Measurements from ENCODE around the gene EPX. TPM values are rescaled to one million over a fixed set of nuclear protein-coding genes. Genes with fewer than 3 reads are reported as not detected.
A peak's percentile ranks its signal among the peaks of the same experiment; 100 is the strongest.

The EPX gene
- total and polyA plus RNA-seq, 2 experiments from 2014 or later = not detected

DNA sequence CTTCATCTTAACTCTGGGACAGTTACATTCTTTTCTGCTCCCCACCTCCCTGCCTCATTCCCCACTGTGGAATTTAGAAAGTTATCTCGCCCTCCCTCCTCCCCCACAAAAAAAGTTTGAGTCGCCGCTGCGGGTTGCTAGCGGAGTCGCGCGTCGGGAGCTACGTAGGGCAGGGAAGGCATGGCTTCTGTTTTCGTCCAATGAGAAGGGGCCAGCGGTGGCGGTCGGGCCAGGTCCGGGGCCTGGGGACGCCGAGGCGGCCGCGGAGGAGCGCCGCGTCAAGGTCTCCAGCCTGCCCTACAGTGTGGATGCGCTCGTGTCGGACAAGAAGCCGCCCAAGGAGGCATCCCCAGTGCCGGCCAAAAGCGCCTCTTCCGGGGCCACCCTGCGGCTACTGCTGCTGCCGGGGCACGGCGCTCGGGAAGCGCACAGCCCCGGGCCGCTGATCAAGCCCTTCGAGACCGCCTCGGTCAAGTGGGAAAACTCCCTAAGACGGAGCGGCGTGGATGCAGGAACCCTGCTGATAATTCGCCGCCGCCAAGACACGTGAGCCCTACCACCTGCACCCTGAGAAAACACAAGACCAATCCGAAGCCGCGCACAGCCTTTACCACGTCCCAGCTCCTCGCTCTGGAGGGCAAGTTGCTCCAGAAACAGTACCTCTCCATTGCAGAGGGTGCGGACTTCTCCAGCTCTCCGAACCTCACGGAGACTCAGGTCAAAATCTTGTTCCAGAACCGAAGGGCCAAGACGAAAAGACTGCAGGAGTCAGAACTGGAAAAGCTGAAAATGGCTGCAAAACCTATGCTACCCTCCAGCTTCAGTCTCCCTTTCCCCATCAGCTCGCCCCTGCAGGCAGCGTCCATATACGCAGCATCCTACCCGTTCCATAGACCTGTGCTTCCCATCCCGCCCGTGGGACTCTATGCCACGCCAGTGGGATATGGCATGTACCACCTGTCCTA, 35.4 kb upstream of the EPX start:
- Histone ChIP-seq H3K4me1 (ENCODE audit: insufficient read depth) (no peaks in the 10 kb centered on the region), H3K27ac (no peak overlapping the region), H3K4me2 (peak overlapping the region; percentile 90), H3K79me2 (no peaks in the 10 kb centered on the region), H3K9me2 (replicated peaks; ENCODE audit: insufficient read depth) (no peaks in the 10 kb centered on the region), H3K9me3 (ENCODE audit: low read depth) (no peaks in the 10 kb centered on the region), H3K4me3 (peak overlapping the region; percentile 10), H4K20me1 (ENCODE audit: insufficient read depth, poor library complexity, severe bottlenecking) (no peaks in the 10 kb centered on the region), H3K36me3 (replicated peaks; ENCODE audit: insufficient read depth, low read depth) (no peaks in the 10 kb centered on the region), H3K27me3 (peaks cover 99% of the 10 kb centered on the region), H2AFZ (peak overlapping the region; percentile 67)
- DNase-seq (ENCODE audit: low spot score) = peak; percentile 12
- 2% methylated on average over 62 of the region's 65 CpGs for WGBS (ENCODE audit: low lambda C conversion rate, missing lambda C conversion rate)
- TF ChIP-seq EZH2 (IDR thresholded peaks at IDR 0.05; ENCODE audit: borderline replicate concordance) (peak; percentile 64), EZH2phosphoT487 (IDR thresholded peaks at IDR 0.05; ENCODE audit: low read depth, severe bottlenecking, unreplicated experiment) (peak; percentile 30)
- TF ChIP-seq, protein P1, sequence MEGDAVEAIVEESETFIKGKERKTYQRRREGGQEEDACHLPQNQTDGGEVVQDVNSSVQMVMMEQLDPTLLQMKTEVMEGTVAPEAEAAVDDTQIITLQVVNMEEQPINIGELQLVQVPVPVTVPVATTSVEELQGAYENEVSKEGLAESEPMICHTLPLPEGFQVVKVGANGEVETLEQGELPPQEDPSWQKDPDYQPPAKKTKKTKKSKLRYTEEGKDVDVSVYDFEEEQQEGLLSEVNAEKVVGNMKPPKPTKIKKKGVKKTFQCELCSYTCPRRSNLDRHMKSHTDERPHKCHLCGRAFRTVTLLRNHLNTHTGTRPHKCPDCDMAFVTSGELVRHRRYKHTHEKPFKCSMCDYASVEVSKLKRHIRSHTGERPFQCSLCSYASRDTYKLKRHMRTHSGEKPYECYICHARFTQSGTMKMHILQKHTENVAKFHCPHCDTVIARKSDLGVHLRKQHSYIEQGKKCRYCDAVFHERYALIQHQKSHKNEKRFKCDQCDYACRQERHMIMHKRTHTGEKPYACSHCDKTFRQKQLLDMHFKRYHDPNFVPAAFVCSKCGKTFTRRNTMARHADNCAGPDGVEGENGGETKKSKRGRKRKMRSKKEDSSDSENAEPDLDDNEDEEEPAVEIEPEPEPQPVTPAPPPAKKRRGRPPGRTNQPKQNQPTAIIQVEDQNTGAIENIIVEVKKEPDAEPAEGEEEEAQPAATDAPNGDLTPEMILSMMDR (IDR thresholded peaks at IDR 0.05; ENCODE audit: poor library complexity) = no peak

GRCh38 chr17:58158181-58158580, 34.3 kb upstream of the EPX start:
- Histone ChIP-seq H3K4me1 (ENCODE audit: insufficient read depth) (no peaks in the 10 kb centered on the region), H4K20me1 (ENCODE audit: insufficient read depth, poor library complexity, severe bottlenecking) (no peaks in the 10 kb centered on the region), H3K9me2 (replicated peaks; ENCODE audit: insufficient read depth) (no peaks in the 10 kb centered on the region), H3K27me3 (peaks cover 98% of the 10 kb centered on the region), H2AFZ (no peak overlapping the region), H3K4me2 (no peak overlapping the region), H3K36me3 (replicated peaks; ENCODE audit: insufficient read depth, low read depth) (no peaks in the 10 kb centered on the region), H3K79me2 (no peaks in the 10 kb centered on the region), H3K4me3 (no peak overlapping the region), H3K27ac (no peak overlapping the region), H3K9me3 (ENCODE audit: low read depth) (no peaks in the 10 kb centered on the region)
- 80% methylated on average over 2 of the region's 2 CpGs for WGBS (ENCODE audit: low lambda C conversion rate, missing lambda C conversion rate)
- TF ChIP-seq EZH2 (IDR thresholded peaks at IDR 0.05; ENCODE audit: borderline replicate concordance) (no peak), EZH2phosphoT487 (IDR thresholded peaks at IDR 0.05; ENCODE audit: low read depth, severe bottlenecking, unreplicated experiment) (no peak)
- TF ChIP-seq, protein P1 (IDR thresholded peaks at IDR 0.05; ENCODE audit: poor library complexity) = no peak
- DNase-seq (ENCODE audit: low spot score) = no peak

DNA sequence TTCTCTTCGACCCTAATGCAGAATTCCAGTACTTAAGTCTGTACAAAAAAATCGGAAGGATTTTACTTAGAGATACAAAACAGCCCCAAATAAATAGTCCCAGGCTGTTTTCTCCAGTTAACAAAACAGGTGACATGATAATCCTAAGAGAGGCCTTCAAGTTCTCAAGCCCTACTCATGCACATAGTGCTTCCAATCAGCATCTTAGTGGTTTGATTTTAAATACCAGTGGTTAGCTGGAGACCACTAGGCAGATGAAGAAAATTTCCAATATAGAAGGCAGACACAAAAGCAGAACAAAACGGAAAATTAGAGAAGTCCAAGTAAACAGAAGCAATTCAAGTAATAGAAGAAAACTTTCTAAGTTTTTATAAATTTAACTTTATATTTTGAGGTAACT, 31.0 kb upstream of the EPX start:
- DNase-seq (ENCODE audit: low spot score) = no peak
- no peaks in the 10 kb centered on the region for H3K36me3 ChIP-seq (replicated peaks; ENCODE audit: insufficient read depth, low read depth)
- H4K20me1 ChIP-seq (ENCODE audit: insufficient read depth, poor library complexity, severe bottlenecking) = no peaks in the 10 kb centered on the region
- peaks cover 82% of the 10 kb centered on the region for H3K27me3 ChIP-seq
- H2AFZ ChIP-seq = no peak overlapping the region
- no peaks in the 10 kb centered on the region for H3K9me2 ChIP-seq (replicated peaks; ENCODE audit: insufficient read depth)
- no peaks in the 10 kb centered on the region for H3K9me3 ChIP-seq (ENCODE audit: low read depth)
- H3K4me3 ChIP-seq = no peak overlapping the region
- H3K79me2 ChIP-seq = no peaks in the 10 kb centered on the region
- TF ChIP-seq EZH2phosphoT487 (IDR thresholded peaks at IDR 0.05; ENCODE audit: low read depth, severe bottlenecking, unreplicated experiment) = no peak
- no peak for TF ChIP-seq EZH2 (IDR thresholded peaks at IDR 0.05; ENCODE audit: borderline replicate concordance)
- TF ChIP-seq, protein P1 (IDR thresholded peaks at IDR 0.05; ENCODE audit: poor library complexity) = no peak
- no peaks in the 10 kb centered on the region for H3K4me1 ChIP-seq (ENCODE audit: insufficient read depth)
- H3K27ac ChIP-seq = no peak overlapping the region
- 80% methylated on average over 3 of the region's 3 CpGs for WGBS (ENCODE audit: low lambda C conversion rate, missing lambda C conversion rate)
- no peak overlapping the region for H3K4me2 ChIP-seq

All from hepatocyte (in vitro differentiated cells).